Skeletal muscle tissue (tissue), 4 donors: ENCODE measurements around the gene RWDD1. TPM values are rescaled to one million over a fixed set of nuclear protein-coding genes. Genes with fewer than 3 reads are reported as not detected.

Experiments used
- H3K27ac ChIP-seq: one replicate; pipeline ENCODE4 v1.7.0; 2013; ENCODE audit warnings: mild to moderate bottlenecking, low read depth, low read length, inconsistent platforms
- H3K27me3 ChIP-seq, 3 donors: one replicate each; pipeline ENCODE4 v1.7.0; 2013; ENCODE audit warnings: low read length in 3 of 3; ENCODE audit not compliant: control insufficient read depth in 3 of 3, insufficient read depth in 3 of 3
- H3K36me3 ChIP-seq, 3 donors: one replicate each; pipeline ENCODE4 v1.7.0; 2013; ENCODE audit warnings: low read length in 3 of 3; ENCODE audit not compliant: control insufficient read depth in 3 of 3, insufficient read depth in 3 of 3
- H3K4me1 ChIP-seq, 3 donors: one replicate each; pipeline ENCODE4 v1.7.0; 2013; ENCODE audit warnings: low read length in 3 of 3, mild to moderate bottlenecking in 3 of 3; ENCODE audit not compliant: control insufficient read depth in 3 of 3, insufficient read depth in 3 of 3
- H3K4me3 ChIP-seq, 3 donors: one replicate each; pipeline ENCODE4 v1.7.0; 2013; ENCODE audit warnings: low read length in 3 of 3
- H3K9ac ChIP-seq, 3 donors: one replicate each; pipeline ENCODE4 v1.7.0; 2013; ENCODE audit warnings: low read length in 3 of 3, mild to moderate bottlenecking in 3 of 3, moderate library complexity in 2 of 3, low read depth in 1 of 3
- H3K9me3 ChIP-seq, 3 donors: one replicate each; pipeline ENCODE4 v1.7.0; 2013; ENCODE audit warnings: low read length in 3 of 3; ENCODE audit not compliant: control insufficient read depth in 3 of 3
- total RNA-seq: library from RNA; depleted of rRNA; stranded (reverse); fragments of >200 nt; gene quantifications from one replicate; pipeline ENCODE4 v1.2.3, GENCODE V29; 2014
- donor health status: Osteomylitis.

The RWDD1 gene
- total RNA-seq, result 8.9 TPM

- H3K27ac ChIP-seq, result peak within 1 kb of the TSS; percentile 88
- no peaks in the 10 kb centered on the region for H3K9me3 ChIP-seq
- H3K9ac ChIP-seq, result peak within 1 kb of the TSS; percentile 93 to 96 (median 95)
- H3K4me3 ChIP-seq, result peak within 1 kb of the TSS; percentile 93 to 99 (median 96)
- no peaks in the 10 kb centered on the region for H3K36me3 ChIP-seq
- H3K4me1 ChIP-seq, result peaks cover 13 to 26% (median 15%) of the 10 kb centered on the region in 3 donors
- H3K27me3 ChIP-seq, result no peaks in the 10 kb centered on the region
Measured at GRCh38 chr6:116570856-116571682, at the start of gene RWDD1. Gene RWDD1 (plus strand): TSS chr6:116571504. CDS start chr6:116571583, 79 bp downstream.

- Histone ChIP-seq H3K9me3 (no peaks in the 10 kb centered on the region), H3K36me3 (no peaks in the 10 kb centered on the region), H3K4me1 (no peaks in the 10 kb centered on the region), H3K27me3 (no peaks in the 10 kb centered on the region), H3K4me3 (no peak overlapping the region), H3K27ac (no peak overlapping the region), H3K9ac (no peak overlapping the region)
Measured at GRCh38 chr6:116522896-116523295, 48.4 kb upstream of the RWDD1 start.

GRCh38 chr6:116524236-116524635 lies 47.1 kb upstream of the RWDD1 start:
- H3K4me1 ChIP-seq, result no peaks in the 10 kb centered on the region
- H3K9ac ChIP-seq, result no peak overlapping the region
- H3K36me3 ChIP-seq, result no peaks in the 10 kb centered on the region
- H3K9me3 ChIP-seq, result no peaks in the 10 kb centered on the region
- H3K27ac ChIP-seq, result no peak overlapping the region
- no peak overlapping the region for H3K4me3 ChIP-seq
- H3K27me3 ChIP-seq, result no peaks in the 10 kb centered on the region

- Histone ChIP-seq H3K27ac (no peak overlapping the region), H3K9ac (no peak overlapping the region)
Measured at GRCh38 chr6:116528133-116528532, 43.2 kb upstream of the RWDD1 start.

GRCh38 chr6:116528780-116529179 lies 42.5 kb upstream of the RWDD1 start:
- Histone ChIP-seq H3K27ac (no peak overlapping the region), H3K9ac (no peak overlapping the region), H3K4me3 (no peak overlapping the region)

More at GRCh38 chr6:116528133-116528532, 43.2 kb upstream of the RWDD1 start:
- Histone ChIP-seq H3K4me3 (no peak overlapping the region), H3K4me1 (no peaks in the 10 kb centered on the region), H3K27me3 (no peaks in the 10 kb centered on the region), H3K9me3 (no peaks in the 10 kb centered on the region), H3K36me3 (no peaks in the 10 kb centered on the region)

GRCh38 chr6:116529466-116530290 lies 41.6 kb upstream of the RWDD1 start:
- H3K4me1 ChIP-seq, result no peaks in the 10 kb centered on the region
- no peaks in the 10 kb centered on the region for H3K27me3 ChIP-seq

More at GRCh38 chr6:116528780-116529179, 42.5 kb upstream of the RWDD1 start:
- Histone ChIP-seq H3K36me3 (no peaks in the 10 kb centered on the region), H3K9me3 (no peaks in the 10 kb centered on the region), H3K27me3 (no peaks in the 10 kb centered on the region), H3K4me1 (no peaks in the 10 kb centered on the region)

GRCh38 chr6:116530436-116530835 lies 40.9 kb upstream of the RWDD1 start:
- Histone ChIP-seq H3K4me1 (no peaks in the 10 kb centered on the region), H3K9me3 (no peaks in the 10 kb centered on the region), H3K27ac (no peak overlapping the region), H3K4me3 (no peak overlapping the region), H3K36me3 (no peaks in the 10 kb centered on the region), H3K9ac (no peak overlapping the region), H3K27me3 (no peaks in the 10 kb centered on the region)

More at GRCh38 chr6:116529466-116530290, 41.6 kb upstream of the RWDD1 start:
- H3K27ac ChIP-seq, result no peak overlapping the region
- H3K9me3 ChIP-seq, result no peaks in the 10 kb centered on the region
- H3K4me3 ChIP-seq, result no peak overlapping the region
- H3K9ac ChIP-seq, result no peak overlapping the region
- H3K36me3 ChIP-seq, result no peaks in the 10 kb centered on the region

- Histone ChIP-seq H3K4me1 (no peaks in the 10 kb centered on the region), H3K4me3 (no peak overlapping the region), H3K9me3 (no peaks in the 10 kb centered on the region), H3K9ac (no peak overlapping the region), H3K27me3 (no peaks in the 10 kb centered on the region), H3K27ac (no peak overlapping the region), H3K36me3 (no peaks in the 10 kb centered on the region)
Measured at GRCh38 chr6:116531675-116532570, 39.4 kb upstream of the RWDD1 start.

GRCh38 chr6:116533233-116533957 lies 37.9 kb upstream of the RWDD1 start:
- no peak overlapping the region for H3K4me3 ChIP-seq
- H3K27me3 ChIP-seq, result no peaks in the 10 kb centered on the region
- H3K9ac ChIP-seq, result no peak overlapping the region
- no peaks in the 10 kb centered on the region for H3K36me3 ChIP-seq
- H3K4me1 ChIP-seq, result no peaks in the 10 kb centered on the region
- no peaks in the 10 kb centered on the region for H3K9me3 ChIP-seq
- no peak overlapping the region for H3K27ac ChIP-seq
